HCT116 (cell line): Measurements from ENCODE around the gene HYLS1. TPM values are rescaled to one million over a fixed set of nuclear protein-coding genes. Genes with fewer than 3 reads are reported as not detected.

Experiments
- ATAC-seq: fragments of 200-7000 bp; cut with Tn5 transposase; 2 replicates; pipeline ENCODE4 v1.9.1; 2020; ENCODE audit warnings: mild to moderate bottlenecking, moderate library complexity
- BruUV-seq: library from RNA; stranded (reverse); fragments of 400-500 nt; replicated peaks from 2 replicates; lab custom pipeline; 2021; lab: Mats Ljungman, UMichigan
- CTCF ChIA-PET: fragments of 300-600 bp; sonication (Branson Sonifier 250); formaldehyde crosslinking; loops from one replicate; lab custom pipeline; 2021; ENCODE audit warnings: antibody characterized with exemption; lab: Charles Lee
- POLR2A ChIA-PET: fragments of 300-600, 350-600 bp; sonication (Branson Sonifier 250); formaldehyde crosslinking; loops from one replicate; lab custom pipeline; 2021; ENCODE audit warnings: antibody characterized with exemption; lab: Charles Lee
- RAD21 ChIA-PET, 2 experiments: fragments of 300-600 bp; sonication (Branson Sonifier 250); formaldehyde crosslinking; loops; one replicate each; lab custom pipeline; 2023; ENCODE audit warnings: low total read pairs in 2 of 2; ENCODE audit not compliant: uncharacterized antibody in 2 of 2, unreplicated experiment in 2 of 2, low non-redundant PET in 1 of 2; lab: Charles Lee
- DNase-seq: peaks from one replicate; pipeline ENCODE4 v3.0.0-alpha.2; 2010; ENCODE audit warnings: low read depth, low spot score
- H2AFZ ChIP-seq: fragments of 200-600 bp; shearing (Covaris generic), sonication (generic); 2 replicates; pipeline ENCODE4 v1.6.1; 2017; ENCODE audit warnings: low read depth, mixed run types, mixed read lengths, antibody characterized with exemption, low read length; ENCODE audit not compliant: poor library complexity, severe bottlenecking
- H3K27ac ChIP-seq: 2 replicates; pipeline ENCODE4 v1.5.1; 2012; ENCODE audit warnings: low read depth, low read length
- H3K27me3 ChIP-seq: fragments of 200-600 bp; sonication (generic); 2 replicates; pipeline ENCODE4 v1.6.1; 2016; ENCODE audit warnings: mixed run types, low read length, mixed read lengths; ENCODE audit not compliant: insufficient read depth
- H3K36me3 ChIP-seq, 2 experiments: fragments of 200-500 bp in 1 of 2; fragments of 200-600 bp in 1 of 2; sonication (Bioruptor generic) in 1 of 2; sonication (generic) in 1 of 2; 2 replicates each; pipeline versions ENCODE4 v1.5.1 to v1.6.1; 2014 to 2016; ENCODE audit warnings: low read length in 2 of 2, inconsistent platforms in 1 of 2, mixed read lengths in 1 of 2, mixed run types in 1 of 2; ENCODE audit not compliant: insufficient read depth in 2 of 2, control insufficient read depth in 1 of 2
- H3K4me1 ChIP-seq, 2 experiments: fragments of 200-600 bp in 1 of 2; sonication (generic) in 1 of 2; 2 replicates each; pipeline versions ENCODE4 v1.5.1 to v1.6.1; 2012 to 2017; ENCODE audit warnings: low read length in 2 of 2, inconsistent platforms in 1 of 2, mild to moderate bottlenecking in 1 of 2, mixed read lengths in 1 of 2, mixed run types in 1 of 2, moderate library complexity in 1 of 2; ENCODE audit not compliant: insufficient read depth in 2 of 2, control insufficient read depth in 1 of 2
- H3K4me2 ChIP-seq: fragments of 200-600 bp; sonication (generic); 2 replicates; pipeline ENCODE4 v1.6.1; 2017; ENCODE audit warnings: mixed run types, low read length, mixed read lengths
- H3K4me3 ChIP-seq, 2 experiments: fragments of 200-600 bp in 1 of 2; sonication (generic) in 1 of 2; replicated peaks in 1 of 2; 2 replicates each; pipeline ENCODE4 v1.5.1; 2011 to 2016; ENCODE audit warnings: low read length in 2 of 2, control low read depth in 1 of 2, low read depth in 1 of 2, mild to moderate bottlenecking in 1 of 2, mixed read lengths in 1 of 2, mixed run types in 1 of 2
- H3K79me2 ChIP-seq: fragments of 200-600 bp; sonication (generic); 2 replicates; pipeline ENCODE4 v1.6.1; 2017; ENCODE audit warnings: mild to moderate bottlenecking, mixed run types, low read length, moderate library complexity, mixed read lengths; ENCODE audit not compliant: insufficient read depth
- H3K9ac ChIP-seq: fragments of 200-600 bp; sonication (generic); 2 replicates; pipeline ENCODE4 v1.6.1; 2016; ENCODE audit warnings: low read length, mixed read lengths
- H3K9me2 ChIP-seq: fragments of 200-600 bp; sonication (generic), shearing (Covaris generic); 2 replicates; pipeline ENCODE4 v1.6.1; 2017; ENCODE audit warnings: mixed run types, mild to moderate bottlenecking, moderate library complexity; ENCODE audit not compliant: insufficient read depth
- H3K9me3 ChIP-seq, 2 experiments: fragments of 200-500 bp in 1 of 2; fragments of 200-600 bp in 1 of 2; sonication (Bioruptor generic) in 1 of 2; sonication (generic) in 1 of 2; 2 replicates each; pipeline ENCODE4 v1.6.1; 2014 to 2017; ENCODE audit warnings: low read length in 2 of 2, mixed read lengths in 2 of 2, inconsistent platforms in 1 of 2, low read depth in 1 of 2, mild to moderate bottlenecking in 1 of 2, mixed run types in 1 of 2, moderate library complexity in 1 of 2; ENCODE audit not compliant: control insufficient read depth in 1 of 2, insufficient read depth in 1 of 2
- H4K20me1 ChIP-seq: fragments of 200-600 bp; sonication (generic), shearing (Covaris generic); 2 replicates; pipeline ENCODE4 v1.6.1; 2017; ENCODE audit warnings: mixed run types, mild to moderate bottlenecking, moderate library complexity; ENCODE audit not compliant: insufficient read depth
- EGR1 ChIP-seq: IDR thresholded peaks from 2 replicates; pipeline ENCODE4 v1.6.1; 2012; ENCODE audit warnings: low read depth
- ELF1 ChIP-seq: IDR thresholded peaks from 2 replicates; pipeline ENCODE4 v1.6.1; 2012; ENCODE audit warnings: low read depth, borderline replicate concordance
- EZH2 ChIP-seq: fragments of 200-600 bp; sonication (generic); IDR thresholded peaks from 2 replicates; pipeline ENCODE4 v1.6.1; 2017; ENCODE audit warnings: antibody characterized with exemption, mixed run types
- EZH2phosphoT487 ChIP-seq: fragments of 200-600 bp; IDR thresholded peaks from 2 replicates; pipeline ENCODE4 v1.6.1; 2018; ENCODE audit warnings: antibody characterized with exemption, borderline replicate concordance
- FOSL1 ChIP-seq: IDR thresholded peaks from 2 replicates; pipeline ENCODE4 v1.6.1; 2012; ENCODE audit warnings: low read depth
- POLR2A ChIP-seq: IDR thresholded peaks from 2 replicates; pipeline ENCODE4 v1.7.0; 2011; ENCODE audit warnings: borderline replicate concordance; ENCODE audit not compliant: insufficient read depth, insufficient read length; ENCODE audit errors: extremely low read depth
- RAD21 ChIP-seq: IDR thresholded peaks from 2 replicates; pipeline ENCODE4 v1.6.1; 2012; ENCODE audit warnings: low read depth, mild to moderate bottlenecking
- SP1 ChIP-seq: IDR thresholded peaks from 2 replicates; pipeline ENCODE4 v1.6.1; 2012; ENCODE audit warnings: low read depth
- TCF7L2 ChIP-seq: IDR thresholded peaks from 2 replicates; pipeline ENCODE4 v1.7.0; 2011; ENCODE audit warnings: borderline replicate concordance, inconsistent platforms; ENCODE audit not compliant: insufficient read depth, insufficient read length; ENCODE audit errors: extremely low read depth
- YY1 ChIP-seq: IDR thresholded peaks from 2 replicates; pipeline ENCODE4 v1.6.1; 2011; ENCODE audit warnings: low read length, low read depth, moderate library complexity, mild to moderate bottlenecking; ENCODE audit not compliant: insufficient replicate concordance; ENCODE audit errors: extremely low read depth
- ZFX ChIP-seq: fragments of 450-650 bp; IDR thresholded peaks from 2 replicates; pipeline ENCODE4 v1.6.1; 2017
- intact Hi-C: fragments of 100-400 bp; cut with micrococcal nuclease; formaldehyde crosslinking; loops from 2 replicates; pipeline ENCODE4 v1.10.0; 2022
- total RNA-seq: library from RNA; stranded (reverse); gene quantifications from one replicate; pipeline ENCODE4 v1.2.1, GENCODE V29; 2021; ENCODE audit not compliant: unreplicated experiment
- TF ChIP-seq, protein P1 (sequence below): IDR thresholded peaks from 2 replicates; pipeline ENCODE4 v1.6.1; 2011; ENCODE audit warnings: mild to moderate bottlenecking, low read length, moderate library complexity; ENCODE audit not compliant: insufficient replicate concordance; ENCODE audit errors: extremely low read depth
- TF ChIP-seq, protein P2 (sequence below): IDR thresholded peaks from 2 replicates; pipeline ENCODE4 v1.6.1; 2012; ENCODE audit warnings: low read depth
- TF ChIP-seq, protein P3 (sequence below): IDR thresholded peaks from 2 replicates; pipeline ENCODE4 v1.6.1; 2012

Gene HYLS1
- total RNA-seq, 1 experiment from 2014 or later = 18.9 TPM

DNA sequence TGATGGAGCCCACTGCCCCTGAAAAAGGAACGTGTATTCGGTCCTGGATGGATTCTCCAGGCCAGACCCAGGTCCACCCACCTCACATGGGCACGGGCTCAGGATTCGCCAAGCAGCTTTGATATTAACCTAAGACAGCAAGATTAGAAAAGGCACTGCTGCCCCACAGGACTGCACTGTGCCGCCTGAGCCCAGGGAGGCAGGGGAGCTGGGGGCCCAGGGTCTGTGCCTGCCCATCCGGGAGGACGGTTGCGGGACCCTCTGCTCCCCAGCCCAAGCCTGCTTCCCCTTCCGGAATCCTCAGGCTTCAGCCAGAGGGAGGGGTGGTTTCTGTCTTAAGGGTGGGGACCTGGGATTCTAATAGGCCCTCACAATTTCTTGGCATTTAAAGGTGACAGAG, 44.8 kb downstream of the HYLS1 start (continued):
- TF ChIP-seq ZFX = no peak
- no peak for TF ChIP-seq FOSL1
- TF ChIP-seq POLR2A = no peak
- no peak for TF ChIP-seq SP1

DNA sequence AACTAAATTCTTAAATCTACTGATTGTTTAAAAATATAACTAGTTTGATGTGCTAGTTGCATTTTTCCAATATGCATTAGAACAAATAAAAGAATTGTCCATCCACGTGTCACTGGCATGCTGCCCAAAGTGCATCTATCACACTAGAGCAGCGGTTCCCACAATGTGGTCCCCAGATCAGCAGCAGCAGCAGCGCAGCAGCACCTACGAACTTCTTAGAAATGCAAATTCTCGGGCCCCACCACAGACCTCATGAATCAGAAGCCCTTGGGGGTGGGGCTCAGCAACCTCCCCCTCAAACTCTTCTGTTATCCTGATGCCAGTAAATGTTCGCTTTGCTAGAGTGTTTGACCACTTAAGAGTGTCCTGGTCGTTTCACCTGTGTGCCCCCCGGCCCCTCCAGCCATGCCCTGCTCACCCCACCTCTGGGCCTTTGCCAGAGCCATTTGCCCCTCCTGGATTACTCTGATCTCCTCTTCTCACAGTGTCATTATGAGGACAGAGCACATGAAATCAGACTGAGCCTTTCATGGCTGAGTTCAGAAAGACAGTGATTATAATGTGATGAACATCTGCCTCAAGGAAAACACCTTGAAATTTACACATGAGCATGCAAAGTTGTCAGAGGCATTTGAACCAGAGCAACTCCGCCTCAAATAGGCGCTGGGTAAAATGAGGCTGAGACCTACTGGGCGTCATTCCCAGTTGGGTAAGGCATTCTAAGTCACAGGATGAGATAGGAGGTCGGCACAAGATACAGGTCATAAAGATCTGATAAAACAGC, 45.8 kb downstream of the HYLS1 start:
- Histone ChIP-seq H3K27ac (no peak overlapping the region), H3K9me2 (no peaks in the 10 kb centered on the region), H4K20me1 (no peaks in the 10 kb centered on the region), H3K9ac (no peak overlapping the region), H3K79me2 (no peaks in the 10 kb centered on the region), H3K4me3 (no peak overlapping the region), H3K36me3 (no peaks in the 10 kb centered on the region), H3K27me3 (0 out of 2 replicates have a peak, but pooled peaks cover 5% of the 10 kb centered on the region), H3K9me3 (no peaks in the 10 kb centered on the region), H3K4me2 (no peak overlapping the region), H3K4me1 (peaks cover 0 to 3% of the 10 kb centered on the region in 2 experiments; a peak in 2 of 4 replicates), H2AFZ (no peak overlapping the region)
- DNase-seq (no peak), ATAC-seq (no peak)
- BruUV-seq = no TSS peak
- ChIA-PET CTCF (interaction anchor here (1.3 kb wide), 1 partner anchor 9 kb away, joined by 3 read pairs; no protein-coding TSS in a partner anchor), POLR2A (no interaction called here), RAD21 (no interaction called here)
- intact Hi-C loops = no loop called here
- TF ChIP-seq FOSL1 (no peak), RAD21 (no peak), ZFX (no peak), EZH2 (no peak), YY1 (no peak), POLR2A (no peak), EZH2phosphoT487 (no peak), EGR1 (no peak), ELF1 (no peak), TCF7L2 (no peak)
- TF ChIP-seq, protein P1, sequence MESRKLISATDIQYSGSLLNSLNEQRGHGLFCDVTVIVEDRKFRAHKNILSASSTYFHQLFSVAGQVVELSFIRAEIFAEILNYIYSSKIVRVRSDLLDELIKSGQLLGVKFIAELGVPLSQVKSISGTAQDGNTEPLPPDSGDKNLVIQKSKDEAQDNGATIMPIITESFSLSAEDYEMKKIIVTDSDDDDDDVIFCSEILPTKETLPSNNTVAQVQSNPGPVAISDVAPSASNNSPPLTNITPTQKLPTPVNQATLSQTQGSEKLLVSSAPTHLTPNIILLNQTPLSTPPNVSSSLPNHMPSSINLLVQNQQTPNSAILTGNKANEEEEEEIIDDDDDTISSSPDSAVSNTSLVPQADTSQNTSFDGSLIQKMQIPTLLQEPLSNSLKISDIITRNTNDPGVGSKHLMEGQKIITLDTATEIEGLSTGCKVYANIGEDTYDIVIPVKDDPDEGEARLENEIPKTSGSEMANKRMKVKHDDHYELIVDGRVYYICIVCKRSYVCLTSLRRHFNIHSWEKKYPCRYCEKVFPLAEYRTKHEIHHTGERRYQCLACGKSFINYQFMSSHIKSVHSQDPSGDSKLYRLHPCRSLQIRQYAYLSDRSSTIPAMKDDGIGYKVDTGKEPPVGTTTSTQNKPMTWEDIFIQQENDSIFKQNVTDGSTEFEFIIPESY = no peak
- TF ChIP-seq, protein P2, sequence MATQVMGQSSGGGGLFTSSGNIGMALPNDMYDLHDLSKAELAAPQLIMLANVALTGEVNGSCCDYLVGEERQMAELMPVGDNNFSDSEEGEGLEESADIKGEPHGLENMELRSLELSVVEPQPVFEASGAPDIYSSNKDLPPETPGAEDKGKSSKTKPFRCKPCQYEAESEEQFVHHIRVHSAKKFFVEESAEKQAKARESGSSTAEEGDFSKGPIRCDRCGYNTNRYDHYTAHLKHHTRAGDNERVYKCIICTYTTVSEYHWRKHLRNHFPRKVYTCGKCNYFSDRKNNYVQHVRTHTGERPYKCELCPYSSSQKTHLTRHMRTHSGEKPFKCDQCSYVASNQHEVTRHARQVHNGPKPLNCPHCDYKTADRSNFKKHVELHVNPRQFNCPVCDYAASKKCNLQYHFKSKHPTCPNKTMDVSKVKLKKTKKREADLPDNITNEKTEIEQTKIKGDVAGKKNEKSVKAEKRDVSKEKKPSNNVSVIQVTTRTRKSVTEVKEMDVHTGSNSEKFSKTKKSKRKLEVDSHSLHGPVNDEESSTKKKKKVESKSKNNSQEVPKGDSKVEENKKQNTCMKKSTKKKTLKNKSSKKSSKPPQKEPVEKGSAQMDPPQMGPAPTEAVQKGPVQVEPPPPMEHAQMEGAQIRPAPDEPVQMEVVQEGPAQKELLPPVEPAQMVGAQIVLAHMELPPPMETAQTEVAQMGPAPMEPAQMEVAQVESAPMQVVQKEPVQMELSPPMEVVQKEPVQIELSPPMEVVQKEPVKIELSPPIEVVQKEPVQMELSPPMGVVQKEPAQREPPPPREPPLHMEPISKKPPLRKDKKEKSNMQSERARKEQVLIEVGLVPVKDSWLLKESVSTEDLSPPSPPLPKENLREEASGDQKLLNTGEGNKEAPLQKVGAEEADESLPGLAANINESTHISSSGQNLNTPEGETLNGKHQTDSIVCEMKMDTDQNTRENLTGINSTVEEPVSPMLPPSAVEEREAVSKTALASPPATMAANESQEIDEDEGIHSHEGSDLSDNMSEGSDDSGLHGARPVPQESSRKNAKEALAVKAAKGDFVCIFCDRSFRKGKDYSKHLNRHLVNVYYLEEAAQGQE = no peak
- TF ChIP-seq, protein P3, sequence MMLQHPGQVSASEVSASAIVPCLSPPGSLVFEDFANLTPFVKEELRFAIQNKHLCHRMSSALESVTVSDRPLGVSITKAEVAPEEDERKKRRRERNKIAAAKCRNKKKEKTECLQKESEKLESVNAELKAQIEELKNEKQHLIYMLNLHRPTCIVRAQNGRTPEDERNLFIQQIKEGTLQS = no peak
